GM18499 (cell line): Measurements from ENCODE around the gene SYK.
"Not testable (repeated sequence)": the region's sequence is repeated elsewhere in the genome, so short reads cannot be mapped to it uniquely, and the experiment has no call there.

Source experiments
- ATAC-seq: cut with Tn5 transposase; IDR thresholded peaks from one replicate; pipeline ENCODE4 v1.9.1; 2021; ENCODE audit warnings: moderate number of reproducible peaks; ENCODE audit not compliant: insufficient read depth, unreplicated experiment

SYK gene

GRCh38 chr9:90821236-90821635 lies 19.6 kb downstream of the SYK start:
- not testable (repeated sequence) for ATAC-seq

DNA sequence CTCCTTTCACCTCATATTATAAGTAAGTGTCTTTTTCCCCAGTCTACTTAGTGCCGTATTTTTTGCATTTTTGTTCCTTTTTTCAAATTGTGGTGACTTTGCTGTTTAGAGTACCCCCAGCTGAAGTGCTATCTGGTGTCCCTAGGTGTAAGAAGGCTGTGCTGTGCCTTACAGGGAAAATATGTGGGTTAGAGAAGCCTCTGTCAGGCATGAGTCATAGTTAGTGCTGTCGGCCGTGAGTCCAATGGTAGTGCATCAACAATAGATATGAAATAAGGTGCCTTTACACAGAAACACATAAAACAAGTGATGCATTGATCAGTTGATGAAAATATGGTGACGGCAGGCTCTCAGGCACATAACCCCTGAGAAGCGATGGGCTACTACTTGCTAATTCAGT lies 20.1 kb downstream of the SYK start:
- no peak for ATAC-seq

GRCh38 chr9:90822866-90823265 lies 21.2 kb downstream of the SYK start:
- no peak for ATAC-seq

GRCh38 chr9:90825586-90825985 lies 24.0 kb downstream of the SYK start:
- ATAC-seq = no peak

GRCh38 chr9:90826326-90827020 lies 24.9 kb downstream of the SYK start:
- ATAC-seq = no peak

- no peak for ATAC-seq
These were observed 25.7 kb downstream of the SYK start for GRCh38 chr9:90827181-90827871.

GRCh38 chr9:90830051-90830450 lies 28.4 kb downstream of the SYK start:
- ATAC-seq = no peak

GRCh38 chr9:90830977-90831376 lies 29.4 kb downstream of the SYK start:
- no peak for ATAC-seq

DNA sequence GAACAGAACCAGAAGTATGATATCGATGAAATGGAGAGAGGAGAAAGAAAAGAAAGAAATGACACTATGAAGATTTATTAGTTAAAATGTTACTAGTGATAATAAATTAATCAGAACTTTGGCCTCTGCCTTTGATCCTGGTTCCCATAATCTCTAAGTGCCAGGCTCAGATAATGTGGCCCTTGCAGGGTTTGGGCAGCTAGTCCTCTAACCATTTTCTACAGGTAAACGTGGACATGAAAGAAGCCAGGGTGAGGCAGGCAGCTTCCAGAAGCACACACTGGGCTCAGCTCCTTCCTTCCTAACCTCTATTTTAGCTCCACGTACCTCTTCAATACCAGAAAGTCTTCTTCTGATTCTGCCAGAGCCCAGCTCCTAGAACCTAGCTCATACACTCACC lies 30.6 kb downstream of the SYK start:
- ATAC-seq = no peak

- ATAC-seq = no peak
These were observed 33.4 kb downstream of the SYK start for GRCh38 chr9:90834828-90835595.

DNA sequence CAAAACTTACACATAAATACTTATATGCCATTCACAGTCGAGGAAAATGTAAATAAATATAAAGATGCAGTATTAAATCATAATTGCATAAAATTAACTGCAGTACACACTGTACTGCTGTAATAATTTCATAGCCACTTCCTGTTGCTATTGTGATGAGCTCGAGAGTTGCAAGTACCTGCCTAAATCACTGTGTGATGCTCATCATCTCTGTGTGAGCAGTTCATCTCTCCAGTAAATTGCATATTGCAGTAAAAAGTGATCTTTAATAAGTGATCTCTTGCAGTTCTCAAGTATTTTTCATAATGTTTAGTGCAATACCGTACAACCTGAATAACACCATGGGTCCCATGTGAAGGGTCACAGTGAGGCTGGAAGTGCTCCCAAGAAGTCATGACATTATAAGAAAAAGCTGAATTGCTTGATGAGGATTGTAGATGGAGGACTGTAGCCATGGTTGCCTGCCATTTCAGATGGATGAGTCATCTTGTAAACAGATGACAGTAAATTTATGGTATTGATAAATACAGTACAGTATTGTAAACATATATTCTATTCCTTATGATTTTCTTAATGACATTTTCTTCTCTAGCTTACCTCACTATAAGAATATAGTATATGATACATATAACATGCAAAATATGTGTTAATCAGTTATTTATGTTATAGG lies 34.9 kb downstream of the SYK start:
- no peak for ATAC-seq

- no peak for ATAC-seq
These were observed 36.5 kb downstream of the SYK start for GRCh38 chr9:90838098-90838497.

GRCh38 chr9:90838581-90839154 lies 37.0 kb downstream of the SYK start:
- no peak for ATAC-seq

GRCh38 chr9:90839183-90839728 lies 37.6 kb downstream of the SYK start:
- ATAC-seq = no peak

DNA sequence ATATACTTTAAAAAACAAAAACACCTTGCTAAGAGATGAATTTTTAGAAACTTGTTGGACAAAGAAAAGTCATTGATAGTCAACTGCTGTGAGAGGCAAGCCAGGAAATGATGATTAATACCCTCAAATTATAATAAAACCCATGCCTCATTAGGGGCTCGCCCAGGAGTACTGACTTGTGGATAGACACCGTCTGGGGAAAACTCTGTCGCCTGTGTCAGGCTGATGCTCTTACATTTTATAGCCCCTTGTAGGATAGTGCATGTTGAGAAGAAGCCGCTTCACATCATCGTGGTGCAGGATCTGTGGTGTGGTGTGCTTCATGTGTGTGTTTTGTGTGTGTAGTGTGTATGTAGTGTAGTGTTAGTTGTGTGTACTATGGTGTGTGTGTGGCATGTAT lies 39.1 kb downstream of the SYK start:
- no peak for ATAC-seq

GRCh38 chr9:90841213-90841612 lies 39.6 kb downstream of the SYK start:
- no peak for ATAC-seq

DNA sequence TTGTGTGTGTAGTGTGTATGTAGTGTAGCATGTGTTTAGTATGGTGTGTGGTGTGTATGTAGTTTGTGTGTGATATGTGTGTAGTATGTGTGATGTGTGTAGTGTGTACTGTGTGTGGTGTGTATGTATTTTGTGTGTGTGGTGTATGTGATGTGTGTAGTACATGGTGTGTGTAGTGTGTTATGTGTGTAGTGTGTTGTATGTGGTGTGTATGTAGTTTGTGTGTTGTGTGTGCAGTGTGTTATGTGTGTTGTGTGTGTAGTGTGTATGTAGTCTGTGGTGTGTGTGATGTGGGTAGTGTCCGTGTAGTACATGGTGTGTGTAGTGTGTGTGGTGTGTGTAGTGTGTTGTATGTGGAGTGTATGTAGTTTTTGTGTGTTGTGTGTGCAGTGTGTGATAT lies 40.0 kb downstream of the SYK start:
- ATAC-seq = no peak

DNA sequence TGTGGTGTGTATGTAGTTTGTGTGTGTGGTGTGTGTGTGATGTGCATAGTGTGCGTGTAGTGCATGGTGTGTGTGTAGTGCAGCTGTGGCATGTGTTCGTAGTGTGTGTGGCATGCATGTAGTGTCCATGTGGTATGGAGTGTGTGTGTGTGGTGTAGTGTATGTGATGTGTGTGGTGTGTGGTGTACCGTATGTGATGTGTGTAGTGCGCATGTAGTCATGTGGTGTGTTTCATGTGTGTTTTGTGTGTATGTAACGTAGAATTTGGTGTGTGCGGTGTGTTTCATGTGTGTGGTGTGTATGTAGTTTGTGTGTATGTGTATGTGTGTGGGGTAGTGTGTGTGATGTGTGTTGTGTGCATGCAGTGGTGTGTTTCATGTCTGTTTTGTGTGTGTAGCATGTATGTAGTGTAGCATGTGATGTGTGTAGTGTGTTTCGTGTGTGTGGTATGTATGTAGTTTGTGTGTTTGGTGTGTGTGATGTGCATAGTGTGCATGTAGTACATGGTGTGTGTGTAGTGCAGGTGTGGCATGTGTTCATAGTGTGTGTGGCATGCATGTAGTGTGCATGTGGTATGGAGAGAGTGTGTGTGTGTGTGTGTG lies 40.7 kb downstream of the SYK start:
- ATAC-seq = no peak

- ATAC-seq = no peak
These were observed 41.4 kb downstream of the SYK start for GRCh38 chr9:90842996-90843395.

DNA sequence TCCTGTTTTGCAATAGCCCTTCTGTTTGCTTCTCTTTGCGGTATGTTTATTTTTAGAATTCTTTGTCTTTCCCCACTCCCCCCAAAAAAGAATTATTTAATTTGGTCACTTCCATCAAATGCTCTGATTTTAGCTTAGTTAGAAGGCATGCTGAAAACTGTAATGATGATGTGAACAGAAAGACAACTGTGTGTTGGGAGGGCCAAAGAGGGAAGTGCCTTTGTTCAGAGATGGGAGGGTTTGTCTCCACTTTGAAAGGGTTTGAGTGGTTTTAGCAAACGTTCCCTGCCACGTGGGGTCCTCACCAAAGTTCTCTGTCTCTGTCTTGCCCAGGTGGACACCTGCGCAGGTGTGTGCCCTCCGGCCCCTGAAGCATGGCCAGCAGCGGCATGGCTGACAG lies 41.9 kb downstream of the SYK start:
- ATAC-seq = no peak
